ENCODE data around the gene KRTAP12-2.
"Not testable (repeated sequence)": the region's sequence is repeated elsewhere in the genome, so short reads cannot be mapped to it uniquely, and the experiment has no call there.

Gene KRTAP12-2

DNA sequence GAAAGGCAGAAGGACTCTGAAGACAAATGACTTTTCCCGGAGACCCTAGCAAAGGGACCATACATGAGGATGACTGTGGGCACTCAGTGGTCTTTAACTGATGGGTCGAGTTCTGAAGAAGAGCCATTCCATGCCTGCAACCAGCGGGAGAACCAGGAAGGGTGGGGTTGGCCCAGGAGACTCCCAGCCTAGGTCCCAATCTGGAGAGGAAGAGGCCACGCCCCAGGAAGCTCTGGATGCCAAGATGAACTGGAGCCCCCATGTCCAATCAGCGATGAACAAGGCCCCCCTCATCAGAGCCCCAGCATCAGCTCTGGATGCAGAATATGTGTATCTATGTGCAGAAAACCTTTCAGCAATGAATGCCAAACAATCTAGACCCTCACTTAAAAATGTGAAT, 26.0 kb downstream of the KRTAP12-2 start:
- H3K27me3 ChIP-seq (ENCODE audit: control insufficient read depth in 1 of 2, insufficient read depth in 2 of 2, low read length in 2 of 2) = peaks cover 0 to 4% of the 10 kb centered on the region in 2 donors
- no peak overlapping the region for H3K4me3 ChIP-seq (ENCODE audit: low read depth in 1 of 2, low read length in 2 of 2)
- no peak overlapping the region for H3K9ac ChIP-seq (ENCODE audit: low read length)
- H3K4me1 ChIP-seq (ENCODE audit: insufficient read depth, low read length) = no peaks in the 10 kb centered on the region
- H3K9me3 ChIP-seq (ENCODE audit: low read length) = peaks cover 9% of the 10 kb centered on the region
- H3K27ac ChIP-seq (ENCODE audit: low read depth, low read length) = no peak overlapping the region
- H3K36me3 ChIP-seq (ENCODE audit: insufficient read depth, low read length) = no peaks in the 10 kb centered on the region

DNA sequence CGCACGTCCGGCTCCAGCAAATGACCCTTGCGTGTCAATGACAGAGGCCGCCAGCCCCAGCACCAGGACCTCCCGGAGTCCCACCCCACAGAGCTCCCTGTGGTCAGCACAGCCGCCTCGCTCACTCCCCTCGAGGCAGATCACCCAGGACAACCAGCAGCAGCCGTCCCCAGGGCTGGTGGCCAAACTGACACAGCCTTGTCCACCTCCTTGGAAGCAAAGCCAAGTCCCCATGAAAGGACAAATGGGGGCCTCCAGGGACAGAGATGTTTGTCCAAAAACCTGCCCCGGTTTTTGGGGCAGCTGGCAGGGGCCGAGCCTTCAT, 27.4 kb downstream of the KRTAP12-2 start:
- H3K27ac ChIP-seq (ENCODE audit: low read depth, low read length) = no peak overlapping the region
- H3K27me3 ChIP-seq (ENCODE audit: control insufficient read depth in 1 of 2, insufficient read depth in 2 of 2, low read length in 2 of 2) = peaks cover 0 to 4% of the 10 kb centered on the region in 2 donors
- H3K4me1 ChIP-seq (ENCODE audit: insufficient read depth, low read length) = no peaks in the 10 kb centered on the region
- H3K4me3 ChIP-seq (ENCODE audit: low read depth in 1 of 2, low read length in 2 of 2) = no peak overlapping the region
- H3K36me3 ChIP-seq (ENCODE audit: insufficient read depth, low read length) = no peaks in the 10 kb centered on the region
- H3K9ac ChIP-seq (ENCODE audit: low read length) = no peak overlapping the region
- no peaks in the 10 kb centered on the region for H3K9me3 ChIP-seq (ENCODE audit: low read length)

DNA sequence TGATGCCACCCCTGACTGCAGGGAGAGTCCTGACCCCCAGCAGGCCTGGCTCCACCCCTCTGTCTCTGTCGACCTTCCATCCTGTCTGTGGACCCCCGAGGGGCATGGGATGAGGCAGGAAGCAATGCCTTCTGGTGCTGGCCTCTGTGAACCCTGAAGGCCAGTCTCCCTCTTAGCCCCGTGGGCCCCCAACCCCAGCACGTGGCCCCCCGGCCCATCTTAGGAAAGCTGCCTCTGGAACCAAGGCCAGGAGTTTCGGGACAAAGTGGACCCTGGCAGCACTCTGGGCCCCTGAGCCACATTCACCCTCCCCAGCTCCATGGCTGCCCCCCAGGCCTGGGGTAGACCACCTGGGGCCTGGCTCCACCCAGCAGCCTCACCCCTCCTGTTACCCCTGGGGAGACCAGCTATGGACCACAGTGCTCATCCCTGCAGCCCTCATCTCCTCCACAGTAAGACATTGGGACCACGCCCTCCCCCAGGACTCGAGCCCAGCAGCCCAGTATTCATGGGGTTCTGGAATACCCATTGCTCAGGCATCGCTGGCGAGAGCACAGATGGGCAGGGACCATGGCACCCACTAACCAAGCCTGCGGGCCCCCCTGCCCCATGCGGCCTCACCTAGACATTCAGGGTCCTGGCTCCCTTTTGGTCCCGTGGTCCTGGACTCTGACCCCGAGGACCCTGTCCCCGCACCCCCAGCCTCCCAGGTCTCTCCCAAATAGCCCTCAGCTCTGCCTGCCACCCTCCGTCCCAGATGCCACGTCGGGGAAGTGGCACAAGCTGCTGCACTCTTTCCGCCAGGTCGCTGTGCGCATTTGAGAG, 28.0 kb downstream of the KRTAP12-2 start:
- not testable (repeated sequence) for H3K4me3 ChIP-seq (ENCODE audit: low read depth in 1 of 2, low read length in 2 of 2); H3K4me1 ChIP-seq (ENCODE audit: insufficient read depth, low read length); H3K27me3 ChIP-seq (ENCODE audit: control insufficient read depth in 1 of 2, insufficient read depth in 2 of 2, low read length in 2 of 2); H3K36me3 ChIP-seq (ENCODE audit: insufficient read depth, low read length); H3K9me3 ChIP-seq (ENCODE audit: low read length); H3K9ac ChIP-seq (ENCODE audit: low read length); H3K27ac ChIP-seq (ENCODE audit: low read depth, low read length)

DNA sequence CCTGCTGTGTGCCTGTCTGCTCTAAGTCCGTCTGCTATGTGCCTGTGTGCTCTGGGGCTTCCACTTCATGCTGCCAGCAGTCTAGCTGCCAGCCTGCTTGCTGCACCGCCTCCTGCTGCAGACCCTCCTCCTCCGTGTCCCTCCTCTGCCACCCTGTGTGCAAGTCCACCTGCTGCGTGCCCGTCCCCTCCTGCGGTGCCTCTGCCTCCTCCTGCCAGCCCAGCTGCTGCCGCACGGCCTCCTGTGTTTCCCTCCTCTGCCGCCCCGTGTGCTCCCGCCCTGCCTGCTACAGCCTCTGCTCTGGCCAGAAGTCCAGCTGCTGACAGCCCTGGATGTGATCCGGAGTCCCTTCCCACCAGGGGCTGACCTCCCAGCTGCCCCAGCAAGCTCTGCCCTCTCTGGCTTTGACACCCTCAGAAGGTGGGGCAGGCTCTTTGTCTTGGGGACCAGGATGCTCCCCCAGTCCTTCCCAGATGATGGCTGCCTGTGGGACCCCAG, 28.8 kb downstream of the KRTAP12-2 start:
- not testable (repeated sequence) for H3K27ac ChIP-seq (ENCODE audit: low read depth, low read length); H3K4me1 ChIP-seq (ENCODE audit: insufficient read depth, low read length); H3K27me3 ChIP-seq (ENCODE audit: control insufficient read depth in 1 of 2, insufficient read depth in 2 of 2, low read length in 2 of 2); H3K9ac ChIP-seq (ENCODE audit: low read length); H3K9me3 ChIP-seq (ENCODE audit: low read length); H3K36me3 ChIP-seq (ENCODE audit: insufficient read depth, low read length); H3K4me3 ChIP-seq (ENCODE audit: low read depth in 1 of 2, low read length in 2 of 2)

DNA sequence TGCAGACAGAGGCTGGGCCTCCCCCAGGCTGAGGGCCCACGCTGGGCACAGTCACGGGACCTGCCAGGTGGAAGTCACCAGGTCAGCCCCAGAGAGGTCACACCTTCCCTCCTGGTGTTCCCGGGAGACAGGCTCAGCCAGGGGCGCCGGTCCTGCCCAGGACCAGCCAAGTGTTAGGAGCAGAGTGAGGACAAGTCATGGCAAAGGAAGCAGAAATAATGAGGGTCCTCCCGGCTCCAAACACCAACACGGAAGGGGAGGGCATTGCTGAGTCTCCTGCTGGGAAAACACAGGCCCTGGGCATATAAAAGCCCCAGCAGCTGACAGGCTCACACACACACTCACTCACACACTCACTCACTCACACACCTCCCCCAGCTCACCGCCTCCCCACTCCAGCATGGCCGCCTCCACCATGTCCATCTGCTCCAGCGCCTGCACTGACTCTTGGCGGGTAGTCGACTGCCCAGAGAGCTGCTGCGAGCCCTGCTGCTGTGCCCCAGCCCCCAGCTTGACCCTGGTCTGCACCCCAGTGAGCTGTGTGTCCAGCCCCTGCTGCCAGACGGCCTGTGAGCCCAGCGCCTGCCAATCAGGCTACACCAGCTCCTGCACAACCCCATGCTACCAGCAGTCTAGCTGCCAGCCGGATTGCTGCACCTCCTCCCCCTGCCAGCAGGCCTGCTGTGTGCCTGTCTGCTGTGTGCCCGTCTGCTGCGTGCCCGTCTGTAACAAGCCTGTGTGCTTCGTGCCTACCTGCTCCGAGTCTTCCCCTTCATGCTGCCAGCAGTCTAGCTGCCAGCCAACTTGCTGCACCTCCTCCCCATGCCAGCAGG, 29.5 kb downstream of the KRTAP12-2 start, which contains the start of gene KRTAP10-10:
TSS of gene KRTAP10-10 (plus strand) at position 339 of the 833 bp plus-strand sequence. CDS start at position 401, 62 bp downstream.
- Histone ChIP-seq H3K9ac (ENCODE audit: low read length) (no peak within 1 kb of the TSS), H3K27me3 (ENCODE audit: control insufficient read depth in 1 of 2, insufficient read depth in 2 of 2, low read length in 2 of 2) (peaks cover 0 to 4% of the 10 kb centered on the region in 2 donors), H3K4me1 (ENCODE audit: insufficient read depth, low read length) (no peaks in the 10 kb centered on the region), H3K27ac (ENCODE audit: low read depth, low read length) (no peak within 1 kb of the TSS), H3K36me3 (ENCODE audit: insufficient read depth, low read length) (no peaks in the 10 kb centered on the region), H3K4me3 (ENCODE audit: low read depth in 1 of 2, low read length in 2 of 2) (no peak within 1 kb of the TSS), H3K9me3 (ENCODE audit: low read length) (no peaks in the 10 kb centered on the region)

DNA sequence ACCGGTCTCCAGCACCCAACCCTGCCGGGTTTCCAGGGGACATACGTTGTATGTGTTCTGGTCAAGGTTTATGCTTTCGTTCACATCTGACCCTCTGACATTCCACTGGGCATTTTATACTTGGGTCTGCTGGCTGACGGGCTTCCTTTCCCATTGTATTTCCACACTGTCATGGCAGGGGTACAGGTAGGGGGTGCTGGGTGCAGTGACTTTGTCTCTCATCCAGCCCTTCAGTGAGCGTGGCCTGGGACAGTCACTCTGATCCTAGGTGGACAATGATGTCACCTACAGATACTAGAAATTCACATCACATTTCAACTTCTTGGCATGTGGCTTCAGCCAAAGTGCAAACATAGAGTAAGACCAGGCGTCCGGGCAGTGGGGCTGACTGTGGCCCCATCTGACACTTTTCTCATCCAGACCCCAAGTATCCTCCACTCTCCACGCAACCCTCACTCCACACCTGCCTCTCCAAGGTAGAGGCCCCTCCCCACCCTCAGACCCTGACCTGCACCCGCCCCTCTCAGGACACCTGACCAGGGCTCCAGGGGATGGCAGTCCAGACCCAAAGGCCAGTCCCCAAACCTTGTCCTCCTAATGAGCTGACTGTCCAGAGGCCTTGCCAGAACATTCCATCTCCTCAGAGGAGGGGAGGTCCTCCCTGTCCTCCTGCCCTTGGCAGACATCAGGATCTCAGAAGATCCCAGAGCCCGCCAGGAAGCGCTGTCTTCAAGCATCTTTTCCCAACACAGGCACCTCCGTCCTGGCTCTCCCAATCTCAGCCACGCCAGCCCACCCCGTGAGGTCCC, 30.3 kb downstream of the KRTAP12-2 start:
- Histone ChIP-seq H3K9ac (ENCODE audit: low read length) (no peak overlapping the region), H3K4me1 (ENCODE audit: insufficient read depth, low read length) (no peaks in the 10 kb centered on the region), H3K36me3 (ENCODE audit: insufficient read depth, low read length) (no peaks in the 10 kb centered on the region), H3K27ac (ENCODE audit: low read depth, low read length) (no peak overlapping the region), H3K9me3 (ENCODE audit: low read length) (no peaks in the 10 kb centered on the region), H3K4me3 (ENCODE audit: low read depth in 1 of 2, low read length in 2 of 2) (no peak overlapping the region), H3K27me3 (ENCODE audit: control insufficient read depth in 1 of 2, insufficient read depth in 2 of 2, low read length in 2 of 2) (peaks cover 0 to 4% of the 10 kb centered on the region in 2 donors)

DNA sequence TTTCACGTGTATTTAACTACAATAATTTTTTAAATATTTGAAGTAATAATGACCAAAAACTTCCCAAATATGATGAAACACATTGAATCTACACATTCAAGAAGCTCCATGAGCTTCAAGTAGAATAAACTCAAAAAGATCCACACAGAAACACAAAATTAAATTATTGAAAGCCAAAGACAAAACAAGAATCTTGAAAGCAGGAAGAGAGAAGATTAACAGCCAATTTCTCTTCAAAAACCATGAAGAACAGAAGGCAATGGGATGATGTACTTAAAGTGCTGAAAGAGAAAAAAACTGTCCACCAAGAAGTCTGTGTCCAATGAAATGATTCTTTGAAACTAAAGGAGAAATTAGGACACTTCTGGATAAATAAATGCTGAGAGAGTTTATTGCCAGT, 34.7 kb downstream of the KRTAP12-2 start:
- no peaks in the 10 kb centered on the region for H3K9me3 ChIP-seq (ENCODE audit: low read length)
- no peak overlapping the region for H3K4me3 ChIP-seq (ENCODE audit: low read depth in 1 of 2, low read length in 2 of 2)
- H3K36me3 ChIP-seq (ENCODE audit: insufficient read depth, low read length) = no peaks in the 10 kb centered on the region
- no peak overlapping the region for H3K27ac ChIP-seq (ENCODE audit: low read depth, low read length)
- H3K27me3 ChIP-seq (ENCODE audit: control insufficient read depth in 1 of 2, insufficient read depth in 2 of 2, low read length in 2 of 2) = peaks cover 0 to 24% of the 10 kb centered on the region in 2 donors
- H3K9ac ChIP-seq (ENCODE audit: low read length) = no peak overlapping the region
- H3K4me1 ChIP-seq (ENCODE audit: insufficient read depth, low read length) = no peaks in the 10 kb centered on the region

DNA sequence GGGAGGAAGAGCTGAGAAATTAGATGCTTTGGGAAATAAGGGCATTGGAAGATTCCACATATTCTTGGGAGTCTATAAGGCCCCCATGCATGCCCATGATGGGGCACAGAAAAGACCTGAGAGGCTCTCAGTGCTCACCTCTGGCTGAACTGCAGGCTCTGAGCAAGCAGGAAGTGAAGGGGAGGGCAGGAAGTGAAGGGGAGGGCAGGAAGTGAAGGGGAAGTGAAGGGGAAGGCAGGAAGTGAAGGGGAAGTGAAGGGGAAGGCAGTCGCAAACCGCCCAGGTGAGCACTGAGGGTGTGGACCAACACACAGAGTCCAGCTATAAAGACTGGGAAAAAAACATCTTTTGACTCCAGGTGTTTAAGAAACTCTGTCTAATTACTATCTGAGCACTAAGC, 36.3 kb downstream of the KRTAP12-2 start:
- no peak overlapping the region for H3K4me3 ChIP-seq (ENCODE audit: low read depth in 1 of 2, low read length in 2 of 2)
- H3K27ac ChIP-seq (ENCODE audit: low read depth, low read length) = no peak overlapping the region
- no peak overlapping the region for H3K9ac ChIP-seq (ENCODE audit: low read length)
- no peaks in the 10 kb centered on the region for H3K9me3 ChIP-seq (ENCODE audit: low read length)
- no peaks in the 10 kb centered on the region for H3K4me1 ChIP-seq (ENCODE audit: insufficient read depth, low read length)
- no peaks in the 10 kb centered on the region for H3K36me3 ChIP-seq (ENCODE audit: insufficient read depth, low read length)
- peaks cover 0 to 21% of the 10 kb centered on the region in 2 donors for H3K27me3 ChIP-seq (ENCODE audit: control insufficient read depth in 1 of 2, insufficient read depth in 2 of 2, low read length in 2 of 2)

DNA sequence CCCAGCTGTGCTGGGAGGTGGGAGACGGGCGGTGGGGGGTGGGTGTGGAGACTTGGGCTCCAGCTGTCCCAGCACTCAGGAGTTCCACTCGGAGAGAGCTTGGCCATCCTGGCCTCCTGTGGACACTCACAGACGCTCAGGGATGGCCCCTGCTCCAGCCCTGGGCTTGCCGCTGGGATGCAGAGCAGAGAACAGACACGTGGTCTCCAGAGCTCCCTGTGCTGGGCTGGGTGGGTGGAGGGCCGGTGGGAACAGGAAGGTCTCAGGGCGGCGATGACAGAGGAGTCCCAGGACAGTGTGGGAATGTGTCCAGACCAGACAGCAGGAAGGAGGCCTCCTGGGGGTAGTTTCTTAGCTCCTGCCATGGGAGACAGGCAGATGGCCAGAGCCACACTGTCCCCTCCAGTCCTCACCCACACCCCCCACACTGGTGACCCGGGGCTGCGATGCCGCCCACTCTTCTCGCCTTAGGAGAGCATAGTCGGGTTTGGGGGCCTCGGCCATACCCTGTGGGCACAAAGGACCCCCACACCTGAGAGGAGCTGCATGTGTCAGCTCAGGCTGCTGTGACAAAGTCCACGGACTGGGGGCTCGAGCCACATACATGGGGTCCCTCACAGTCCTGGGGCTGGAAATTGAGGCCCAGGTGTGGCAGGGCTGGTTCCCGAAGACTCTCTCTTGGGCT, 37.9 kb downstream of the KRTAP12-2 start:
- no peak overlapping the region for H3K4me3 ChIP-seq (ENCODE audit: low read depth in 1 of 2, low read length in 2 of 2)
- H3K4me1 ChIP-seq (ENCODE audit: insufficient read depth, low read length) = no peaks in the 10 kb centered on the region
- H3K9me3 ChIP-seq (ENCODE audit: low read length) = no peaks in the 10 kb centered on the region
- no peak overlapping the region for H3K9ac ChIP-seq (ENCODE audit: low read length)
- H3K27ac ChIP-seq (ENCODE audit: low read depth, low read length) = no peak overlapping the region
- H3K27me3 ChIP-seq (ENCODE audit: control insufficient read depth in 1 of 2, insufficient read depth in 2 of 2, low read length in 2 of 2) = peaks cover 0 to 21% of the 10 kb centered on the region in 2 donors
- H3K36me3 ChIP-seq (ENCODE audit: insufficient read depth, low read length) = no peaks in the 10 kb centered on the region

DNA sequence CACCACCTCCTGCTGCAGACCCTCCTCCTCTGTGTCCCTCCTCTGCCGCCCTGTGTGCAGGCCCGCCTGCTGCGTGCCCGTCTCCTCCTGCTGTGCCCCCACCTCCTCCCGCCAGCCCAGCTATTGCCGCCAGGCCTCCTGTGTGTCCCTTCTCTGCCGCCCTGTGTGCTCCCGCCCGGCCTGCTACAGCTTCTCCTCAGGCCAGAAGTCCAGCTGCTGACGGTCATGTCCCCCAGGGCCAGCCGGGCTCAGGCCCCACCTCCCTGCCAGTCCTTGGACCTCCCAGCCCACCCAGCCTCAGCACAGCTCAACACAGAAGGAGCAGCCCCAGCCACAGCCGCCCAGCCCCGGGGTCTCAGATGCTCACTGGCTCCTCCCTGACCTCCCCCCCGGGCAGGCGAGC, 38.9 kb downstream of the KRTAP12-2 start:
- not testable (repeated sequence) for H3K4me3 ChIP-seq (ENCODE audit: low read depth in 1 of 2, low read length in 2 of 2); H3K9me3 ChIP-seq (ENCODE audit: low read length); H3K36me3 ChIP-seq (ENCODE audit: insufficient read depth, low read length); H3K9ac ChIP-seq (ENCODE audit: low read length); H3K4me1 ChIP-seq (ENCODE audit: insufficient read depth, low read length); H3K27ac ChIP-seq (ENCODE audit: low read depth, low read length)
- peaks cover 0 to 21% of the 10 kb centered on the region in 2 donors for H3K27me3 ChIP-seq (ENCODE audit: control insufficient read depth in 1 of 2, insufficient read depth in 2 of 2, low read length in 2 of 2)

Data from muscle layer of colon (tissue), 2 donors.